ENCODE measurements around the gene ATF2.

GRCh38 chr2:175057078-175057685 lies 110.8 kb downstream of the ATF2 start:
- TF ChIP-seq POLR2A (IDR thresholded peaks at IDR 0.05; ENCODE audit: low read depth) (no peak), CTCF (IDR thresholded peaks at IDR 0.05) (no peak), EP300 (IDR thresholded peaks at IDR 0.05) (no peak), POLR2AphosphoS5 (IDR thresholded peaks at IDR 0.05) (no peak)
